BE2C (cell line): ENCODE measurements around the gene CCDC200.

Experiments
- DNase-seq: peaks from one replicate; pipeline ENCODE4 v3.0.0-alpha.2; 2020
- H3K27me3 ChIP-seq: fragments of 250-450 bp; sonication (Bioruptor Pico); 2 replicates; pipeline ENCODE4 v1.5.1; 2020; ENCODE audit warnings: mild to moderate bottlenecking
- H3K36me3 ChIP-seq: fragments of 250-450 bp; sonication (Bioruptor Pico); 2 replicates; pipeline ENCODE4 v1.5.1; 2020; ENCODE audit warnings: mild to moderate bottlenecking
- H3K4me1 ChIP-seq: fragments of 250-450 bp; sonication (Bioruptor Pico); 2 replicates; pipeline ENCODE4 v1.5.1; 2020
- H3K4me3 ChIP-seq: 2 replicates; pipeline ENCODE4 v1.5.1; 2011; ENCODE audit warnings: low read depth, low read length
- H3K9me3 ChIP-seq: fragments of 250-450 bp; sonication (Bioruptor Pico); 2 replicates; pipeline ENCODE4 v1.5.1; 2020
- CTCF ChIP-seq: IDR thresholded peaks from 2 replicates; pipeline ENCODE4 v1.5.1; 2012; ENCODE audit warnings: mild to moderate bottlenecking, low read depth, low read length

CCDC200 gene

GRCh38 chr17:43216762-43217613, 11.4 kb downstream of the CCDC200 start:
- TF ChIP-seq CTCF, result no peak
- no peak for DNase-seq

DNA sequence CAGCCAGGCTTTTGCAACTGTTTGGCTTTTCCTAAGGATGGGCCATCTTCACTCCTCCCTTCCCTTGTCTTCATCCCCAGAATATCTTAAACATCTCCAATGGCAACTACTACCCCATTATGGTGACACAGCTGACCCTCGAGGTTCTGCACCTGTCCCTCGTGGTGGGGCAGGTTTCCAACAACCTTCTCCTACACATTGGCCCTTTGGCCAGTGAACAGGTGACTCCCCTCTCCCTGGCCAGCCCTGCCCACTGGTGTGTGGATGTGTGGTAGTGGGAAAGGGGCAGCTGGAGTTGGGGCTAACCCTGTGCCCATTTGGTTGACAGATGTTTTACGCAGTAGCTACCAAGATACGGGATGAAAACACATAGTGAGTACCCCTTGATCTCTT, 12.1 kb downstream of the CCDC200 start:
- no peak for TF ChIP-seq CTCF
- Histone ChIP-seq H3K9me3 (no peaks in the 10 kb centered on the region), H3K36me3 (no peaks in the 10 kb centered on the region), H3K27me3 (no peaks in the 10 kb centered on the region), H3K4me3 (no peak overlapping the region), H3K4me1 (peaks cover 4% of the 10 kb centered on the region)
- no peak for DNase-seq

More at GRCh38 chr17:43216762-43217613, 11.4 kb downstream of the CCDC200 start:
- no peaks in the 10 kb centered on the region for H3K9me3 ChIP-seq
- no peaks in the 10 kb centered on the region for H3K36me3 ChIP-seq
- no peak overlapping the region for H3K4me3 ChIP-seq
- peaks cover 3% of the 10 kb centered on the region; the same call in 1 of the 2 replicates for H3K4me1 ChIP-seq
- H3K27me3 ChIP-seq, result no peaks in the 10 kb centered on the region

DNA sequence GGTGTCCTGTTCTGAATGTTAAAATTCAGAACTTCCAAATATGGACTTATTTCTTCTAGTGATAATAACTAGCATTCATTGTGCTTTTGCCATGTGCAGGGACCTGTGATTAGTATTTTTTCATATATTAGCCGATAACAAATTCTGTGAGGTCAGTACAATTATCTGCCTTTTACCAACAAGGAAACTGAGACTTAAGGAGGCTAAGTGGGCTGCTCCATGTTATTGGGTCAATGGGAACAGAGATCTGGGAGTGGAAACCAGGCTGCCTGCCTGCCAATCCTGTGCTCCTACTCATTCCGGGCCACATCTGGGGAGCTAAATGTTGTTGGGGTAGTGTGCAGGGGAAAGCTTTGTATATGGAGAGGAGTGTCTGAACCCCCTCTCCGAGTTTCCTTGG, 13.1 kb downstream of the CCDC200 start:
- no peak for DNase-seq
- no peaks in the 10 kb centered on the region for H3K9me3 ChIP-seq
- H3K4me1 ChIP-seq, result peaks cover 4% of the 10 kb centered on the region
- H3K27me3 ChIP-seq, result no peaks in the 10 kb centered on the region
- no peak for TF ChIP-seq CTCF
- no peaks in the 10 kb centered on the region for H3K36me3 ChIP-seq
- H3K4me3 ChIP-seq, result no peak overlapping the region

- no peaks in the 10 kb centered on the region for H3K9me3 ChIP-seq
- no peak for DNase-seq
- H3K4me3 ChIP-seq, result no peak overlapping the region
- no peaks in the 10 kb centered on the region for H3K36me3 ChIP-seq
- TF ChIP-seq CTCF, result no peak
- peaks cover 4% of the 10 kb centered on the region for H3K4me1 ChIP-seq
- H3K27me3 ChIP-seq, result no peaks in the 10 kb centered on the region
Measured at GRCh38 chr17:43213545-43213944, 14.9 kb downstream of the CCDC200 start.

DNA sequence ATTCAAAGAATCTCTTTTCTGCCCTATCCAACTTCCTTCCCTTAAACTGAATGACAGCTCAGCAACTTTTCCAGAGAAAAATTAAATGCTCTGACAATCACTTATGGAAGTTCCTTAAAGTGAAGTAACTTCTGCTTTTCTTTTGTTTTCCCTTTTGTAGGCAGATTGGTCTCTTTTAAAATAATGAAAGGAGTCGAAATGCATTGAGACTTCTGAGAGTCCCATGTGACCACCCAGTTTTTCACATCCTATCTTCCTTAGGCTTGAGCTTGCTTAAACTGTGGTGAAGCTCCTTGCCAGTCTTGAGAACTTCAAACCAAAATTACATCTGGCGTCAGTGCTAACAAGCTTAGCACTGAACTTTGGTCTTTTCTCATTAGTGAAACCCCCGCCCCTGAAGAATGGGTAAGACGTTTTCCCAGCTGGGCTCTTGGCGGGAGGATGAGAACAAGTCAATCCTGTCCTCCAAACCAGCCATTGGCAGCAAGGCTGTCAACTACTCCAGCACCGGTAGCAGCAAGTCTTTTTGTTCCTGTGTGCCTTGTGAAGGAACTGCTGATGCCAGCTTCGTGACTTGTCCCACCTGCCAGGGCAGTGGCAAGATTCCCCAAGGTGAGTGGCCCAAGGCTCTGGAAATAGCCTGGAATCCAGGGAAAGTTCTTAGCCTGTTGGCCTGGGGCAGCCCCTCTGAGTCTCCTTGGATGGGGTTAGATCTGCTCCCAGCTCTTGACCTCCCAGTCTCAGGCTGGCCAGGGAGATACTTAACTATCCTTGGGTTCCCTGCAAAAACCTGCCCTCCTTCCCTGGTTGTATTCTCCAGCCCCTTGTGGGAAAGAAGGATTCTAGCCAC, 15.6 kb downstream of the CCDC200 start:
- Histone ChIP-seq H3K4me1 (peaks cover 4% of the 10 kb centered on the region), H3K27me3 (no peaks in the 10 kb centered on the region), H3K9me3 (no peaks in the 10 kb centered on the region), H3K36me3 (no peaks in the 10 kb centered on the region), H3K4me3 (peak overlapping the region; percentile 66; the same call in 1 of the 2 replicates)
- TF ChIP-seq CTCF, result no peak
- no peak for DNase-seq
